ENCODE measurements around the gene INTS6L.

GRCh38 chrX:135530097-135530496 lies 9.6 kb downstream of the INTS6L start:
- no peak for TF ChIP-seq TAF1 (IDR thresholded peaks at IDR 0.05; ENCODE audit: borderline replicate concordance, low read depth, low read length)
- no peak for TF ChIP-seq POLR2AphosphoS5 (IDR thresholded peaks at IDR 0.05; ENCODE audit: low read depth, low read length)
- TF ChIP-seq POLR2A (IDR thresholded peaks at IDR 0.05; ENCODE audit: low read depth, low read length) = no peak
